MV-4-11 (cell line): Measurements from ENCODE around the gene KEAP1.
A peak's percentile ranks its signal among the peaks of the same experiment; 100 is the strongest.

Source experiments
- DNase-seq: peaks from one replicate; lab custom pipeline; 2025; lab: John Stamatoyannopoulos, UW

KEAP1 gene

GRCh38 chr19:10450853-10451609 is 52.1 kb downstream of the KEAP1 start:
- peak; percentile 44 for DNase-seq

DNA sequence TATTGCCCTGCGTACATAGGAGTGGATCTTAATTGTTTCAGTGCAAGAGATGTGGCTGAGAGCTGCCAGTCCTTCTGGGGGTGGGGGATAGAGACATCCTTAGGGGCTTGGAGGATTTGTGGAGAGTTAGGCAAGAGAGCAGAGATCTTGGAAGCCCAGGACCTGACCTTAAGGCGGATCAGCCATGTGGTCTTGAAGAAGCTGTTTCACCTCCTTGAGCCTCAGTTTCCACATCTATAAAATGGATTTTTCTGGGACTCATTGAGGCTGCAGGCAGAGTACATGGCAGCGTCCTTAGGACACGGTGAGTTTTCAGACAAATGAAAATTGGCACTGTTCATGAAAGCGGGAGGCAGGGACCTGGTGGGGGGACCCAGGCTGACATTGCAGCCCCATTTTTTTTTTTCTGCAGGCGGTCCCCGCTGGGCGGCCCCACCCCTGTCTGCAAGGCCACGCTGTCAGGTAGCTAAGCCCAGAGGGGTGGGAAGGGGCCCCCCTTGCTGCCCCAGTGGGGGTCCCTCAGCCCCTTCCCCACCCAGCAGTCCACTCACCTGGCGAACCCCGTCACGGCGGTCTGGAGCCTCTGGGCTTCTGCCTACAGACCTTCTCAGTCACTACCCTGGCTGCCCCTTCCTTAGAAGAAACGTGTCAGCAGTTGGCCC is 52.8 kb downstream of the KEAP1 start:
- DNase-seq: no peak

DNA sequence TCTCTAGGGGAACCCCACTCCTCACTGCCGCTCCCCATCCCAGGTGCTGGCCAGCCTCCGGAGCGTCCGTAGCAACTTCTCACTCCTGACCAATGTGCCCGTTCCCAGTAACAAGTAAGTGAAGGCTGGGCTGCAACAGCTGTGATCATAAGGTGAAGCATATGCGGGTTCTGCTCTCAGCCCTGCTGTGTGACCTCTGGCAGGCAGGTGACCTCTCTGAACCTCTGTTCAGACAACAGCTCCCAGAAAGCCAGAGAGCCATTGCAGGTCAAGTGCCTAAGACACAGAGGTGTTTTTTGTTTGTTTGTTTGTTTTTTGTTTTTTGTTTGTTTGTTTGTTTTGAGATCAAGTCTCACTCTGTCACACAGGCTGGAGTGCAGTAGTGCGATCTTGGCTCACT is 54.1 kb downstream of the KEAP1 start:
- no peak for DNase-seq

GRCh38 chr19:10442698-10443097 is 60.5 kb downstream of the KEAP1 start:
- DNase-seq: no peak

DNA sequence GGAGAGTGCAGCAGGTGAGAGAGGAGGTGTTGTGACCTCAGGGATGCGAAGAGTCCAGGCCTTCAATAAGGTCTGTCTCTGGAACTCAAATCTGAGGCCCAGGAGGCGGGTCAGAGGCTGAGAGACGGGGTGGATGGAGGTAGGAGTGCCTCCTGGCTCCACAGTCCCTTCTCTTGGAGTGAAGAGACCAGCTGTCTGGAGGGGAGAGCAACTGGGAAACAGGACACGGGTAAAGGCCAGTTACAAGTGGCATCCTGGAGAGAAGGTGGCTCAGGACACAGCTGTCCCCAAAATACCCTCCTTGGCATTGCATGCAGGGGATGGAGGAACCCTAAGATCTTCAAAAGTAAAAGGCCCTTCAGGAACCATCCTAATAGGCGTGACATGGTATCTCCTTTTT is 63.6 kb downstream of the KEAP1 start:
- no peak for DNase-seq
